Peyer's patch (tissue), 4 donors: Measurements from ENCODE around the gene AP1S2. TPM values are rescaled to one million over a fixed set of nuclear protein-coding genes. Genes with fewer than 3 reads are reported as not detected.

Source experiments
- DNase-seq, 3 donors: peaks; one replicate each; pipeline ENCODE4 v3.0.0-alpha.2; 2017 to 2019
- H3K27ac ChIP-seq, 4 donors: fragments of 200-600 bp; sonication (generic); one replicate each; pipeline ENCODE4 v1.5.1; 2016 to 2019
- H3K27me3 ChIP-seq, 2 donors: fragments of 200-600 bp; sonication (generic); one replicate each; pipeline ENCODE4 v1.5.1; 2019
- H3K36me3 ChIP-seq, 3 donors: fragments of 200-600 bp; sonication (generic); one replicate each; pipeline ENCODE4 v1.5.1; 2016 to 2019
- H3K4me1 ChIP-seq, 4 donors: fragments of 200-600 bp; sonication (generic); one replicate each; pipeline ENCODE4 v1.5.1; 2016 to 2019
- H3K4me3 ChIP-seq, 4 donors: fragments of 200-600 bp; sonication (generic); 1 replicate in 3 of 4; 2 replicates in 1 of 4; pipeline ENCODE4 v1.5.1; 2016 to 2019; ENCODE audit warnings: mild to moderate bottlenecking in 1 of 4
- H3K9me3 ChIP-seq, 4 donors: fragments of 200-600 bp; sonication (generic); one replicate each; pipeline ENCODE4 v1.5.1; 2016 to 2019; ENCODE audit warnings: mild to moderate bottlenecking in 1 of 4
- POLR2A ChIP-seq, 2 donors: fragments of 450-650 bp; IDR thresholded peaks; one replicate each; pipeline ENCODE4 v1.5.1; 2017; ENCODE audit warnings: antibody characterized with exemption in 2 of 2, mild to moderate bottlenecking in 2 of 2, moderate library complexity in 2 of 2
- total RNA-seq, 4 donors: library from RNA; depleted of rRNA; stranded (reverse); fragments of >200 nt; gene quantifications; one replicate each; pipeline ENCODE4 v1.1.0, GENCODE V29; 2016
- TF ChIP-seq, protein P1 (sequence below), 6 experiments: fragments of 450-650 bp in 4 of 6; fragments of 200-600 bp in 2 of 6; sonication (generic) in 1 of 6; IDR thresholded peaks; one replicate each; pipeline ENCODE4 v1.5.1; 2017 to 2019; ENCODE audit warnings: antibody characterized with exemption in 6 of 6, mild to moderate bottlenecking in 3 of 6, moderate library complexity in 1 of 6

AP1S2 gene
- total RNA-seq, 4 donors from 2014 or later: 6.5 to 19.8 (median 10.7) TPM

DNA sequence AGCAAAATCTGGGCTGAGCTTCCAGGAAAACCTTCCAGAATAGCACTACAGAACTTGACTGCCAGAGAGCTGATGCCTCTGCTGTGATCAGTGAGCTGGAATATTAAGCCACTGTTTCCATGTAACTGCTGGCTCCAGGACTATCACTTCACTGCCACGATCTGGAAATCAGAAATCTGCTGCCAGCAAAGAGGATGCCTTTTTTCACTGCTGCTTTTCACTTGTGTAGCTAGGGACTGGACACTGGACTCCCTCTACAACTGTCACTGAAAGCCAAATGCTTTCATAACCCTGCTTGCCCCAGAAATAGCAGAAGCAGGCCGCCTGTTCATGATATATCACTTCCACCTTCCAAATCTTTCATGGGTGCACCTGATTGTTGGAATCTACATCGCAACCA lies 9.4 kb upstream of the AP1S2 start:
- H3K27me3 ChIP-seq: no peaks in the 10 kb centered on the region
- no peaks in the 10 kb centered on the region for H3K9me3 ChIP-seq
- no peak for DNase-seq
- H3K36me3 ChIP-seq: no peaks in the 10 kb centered on the region
- H3K4me3 ChIP-seq: no peak overlapping the region
- no peak overlapping the region for H3K27ac ChIP-seq
- TF ChIP-seq, protein P1, sequence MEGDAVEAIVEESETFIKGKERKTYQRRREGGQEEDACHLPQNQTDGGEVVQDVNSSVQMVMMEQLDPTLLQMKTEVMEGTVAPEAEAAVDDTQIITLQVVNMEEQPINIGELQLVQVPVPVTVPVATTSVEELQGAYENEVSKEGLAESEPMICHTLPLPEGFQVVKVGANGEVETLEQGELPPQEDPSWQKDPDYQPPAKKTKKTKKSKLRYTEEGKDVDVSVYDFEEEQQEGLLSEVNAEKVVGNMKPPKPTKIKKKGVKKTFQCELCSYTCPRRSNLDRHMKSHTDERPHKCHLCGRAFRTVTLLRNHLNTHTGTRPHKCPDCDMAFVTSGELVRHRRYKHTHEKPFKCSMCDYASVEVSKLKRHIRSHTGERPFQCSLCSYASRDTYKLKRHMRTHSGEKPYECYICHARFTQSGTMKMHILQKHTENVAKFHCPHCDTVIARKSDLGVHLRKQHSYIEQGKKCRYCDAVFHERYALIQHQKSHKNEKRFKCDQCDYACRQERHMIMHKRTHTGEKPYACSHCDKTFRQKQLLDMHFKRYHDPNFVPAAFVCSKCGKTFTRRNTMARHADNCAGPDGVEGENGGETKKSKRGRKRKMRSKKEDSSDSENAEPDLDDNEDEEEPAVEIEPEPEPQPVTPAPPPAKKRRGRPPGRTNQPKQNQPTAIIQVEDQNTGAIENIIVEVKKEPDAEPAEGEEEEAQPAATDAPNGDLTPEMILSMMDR (IDR thresholded peaks at IDR 0.05): no peak
- TF ChIP-seq POLR2A (IDR thresholded peaks at IDR 0.05): no peak
- no peaks in the 10 kb centered on the region for H3K4me1 ChIP-seq

DNA sequence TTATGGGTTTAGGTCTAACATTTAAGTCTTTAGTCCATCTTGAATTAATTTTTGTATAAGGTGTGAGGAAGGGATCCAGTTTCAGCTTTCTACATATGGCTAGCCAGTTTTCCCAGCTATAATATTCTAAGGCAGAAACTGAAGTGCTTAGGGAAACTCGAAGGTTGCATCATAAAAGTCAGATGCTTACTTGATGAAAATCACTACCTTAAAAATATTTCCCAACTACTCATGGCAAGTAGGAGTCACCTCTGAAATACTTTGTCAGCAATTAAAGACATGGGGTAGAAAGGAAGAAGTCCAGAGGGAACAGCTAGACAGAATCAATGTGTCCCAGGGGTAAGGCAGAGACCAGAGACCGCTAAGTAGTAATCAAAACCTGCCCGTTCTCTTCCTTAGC lies 6.3 kb upstream of the AP1S2 start:
- Histone ChIP-seq H3K27me3 (no peaks in the 10 kb centered on the region), H3K4me1 (no peaks in the 10 kb centered on the region), H3K27ac (no peak overlapping the region), H3K9me3 (no peaks in the 10 kb centered on the region), H3K36me3 (no peaks in the 10 kb centered on the region), H3K4me3 (no peak overlapping the region)
- TF ChIP-seq POLR2A (IDR thresholded peaks at IDR 0.05): no peak
- TF ChIP-seq, protein P1 (IDR thresholded peaks at IDR 0.05): no peak
- DNase-seq: no peak

DNA sequence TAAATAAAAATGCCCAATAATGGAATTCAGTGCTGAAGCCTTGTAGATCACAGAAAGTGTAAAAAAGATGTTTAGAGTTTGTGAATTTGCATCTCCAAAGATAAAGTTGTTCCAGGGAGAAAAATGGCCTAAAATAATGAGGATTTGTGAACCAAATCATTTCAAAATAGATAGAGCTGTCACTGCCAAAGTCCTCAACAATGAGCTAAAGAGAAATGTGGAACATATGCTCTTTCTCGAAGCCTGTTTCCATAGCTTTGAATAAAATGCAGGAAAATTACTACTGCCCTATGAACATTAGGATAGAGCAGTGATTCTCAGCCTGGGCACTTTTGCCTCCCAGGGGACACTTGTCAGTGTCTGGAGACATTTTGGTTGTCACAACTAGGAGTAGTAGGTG lies 3.4 kb upstream of the AP1S2 start:
- H3K27ac ChIP-seq: no peak overlapping the region
- H3K4me1 ChIP-seq: no peaks in the 10 kb centered on the region
- DNase-seq: no peak
- no peaks in the 10 kb centered on the region for H3K27me3 ChIP-seq
- TF ChIP-seq, protein P1 (IDR thresholded peaks at IDR 0.05): no peak
- TF ChIP-seq POLR2A (IDR thresholded peaks at IDR 0.05): no peak
- no peaks in the 10 kb centered on the region for H3K9me3 ChIP-seq
- H3K4me3 ChIP-seq: no peak overlapping the region
- no peaks in the 10 kb centered on the region for H3K36me3 ChIP-seq

DNA sequence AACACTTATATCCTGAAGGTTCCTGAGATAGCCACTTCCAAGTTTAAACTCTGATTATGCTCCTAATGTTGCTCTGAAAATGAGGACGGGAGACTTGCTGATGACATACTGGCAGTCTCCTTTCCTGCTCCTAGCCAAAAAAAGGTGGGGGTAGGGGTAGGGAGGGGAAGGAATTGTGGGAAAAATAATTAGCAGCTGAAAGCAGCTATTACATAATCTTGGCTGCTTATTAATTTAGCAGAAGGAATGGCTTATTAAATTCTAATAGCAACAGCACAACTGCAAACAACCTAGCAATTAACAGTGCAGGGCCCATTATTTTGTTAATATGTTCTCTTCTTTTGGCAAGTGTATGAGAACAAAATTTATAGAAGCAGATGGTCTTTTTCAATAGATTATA lies 2.0 kb upstream of the AP1S2 start:
- Histone ChIP-seq H3K9me3 (no peaks in the 10 kb centered on the region), H3K4me1 (no peaks in the 10 kb centered on the region), H3K27ac (peak overlapping the region in 1 of 4 donors; percentile 93), H3K27me3 (no peaks in the 10 kb centered on the region), H3K4me3 (no peak overlapping the region), H3K36me3 (no peaks in the 10 kb centered on the region)
- TF ChIP-seq POLR2A (IDR thresholded peaks at IDR 0.05): no peak
- TF ChIP-seq, protein P1 (IDR thresholded peaks at IDR 0.05): no peak
- DNase-seq: no peak

DNA sequence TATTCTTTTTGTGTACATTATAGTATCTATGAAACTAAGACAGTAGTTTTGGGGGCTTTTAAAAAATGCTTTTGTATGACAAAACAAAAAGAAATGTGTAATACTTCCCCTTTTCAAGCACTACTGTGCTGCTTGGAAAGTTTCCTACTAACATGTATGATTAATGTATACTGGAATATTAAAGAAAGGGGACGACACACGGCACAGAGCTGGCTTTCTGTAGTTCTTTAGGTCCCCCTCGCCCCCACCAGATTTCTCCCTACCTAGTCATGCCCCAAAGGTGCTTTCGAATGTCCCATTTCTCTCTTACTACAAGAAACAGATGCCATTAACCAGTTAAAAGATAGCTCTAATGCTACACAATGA lies 1.6 kb upstream of the AP1S2 start:
- no peaks in the 10 kb centered on the region for H3K9me3 ChIP-seq
- H3K4me3 ChIP-seq: no peak overlapping the region
- TF ChIP-seq, protein P1 (IDR thresholded peaks at IDR 0.05): no peak
- no peak for TF ChIP-seq POLR2A (IDR thresholded peaks at IDR 0.05)
- no peaks in the 10 kb centered on the region for H3K36me3 ChIP-seq
- H3K27ac ChIP-seq: peak overlapping the region in 3 of 4 donors; percentile 89 to 93 (median 91)
- no peaks in the 10 kb centered on the region for H3K27me3 ChIP-seq
- DNase-seq: no peak
- no peaks in the 10 kb centered on the region for H3K4me1 ChIP-seq

DNA sequence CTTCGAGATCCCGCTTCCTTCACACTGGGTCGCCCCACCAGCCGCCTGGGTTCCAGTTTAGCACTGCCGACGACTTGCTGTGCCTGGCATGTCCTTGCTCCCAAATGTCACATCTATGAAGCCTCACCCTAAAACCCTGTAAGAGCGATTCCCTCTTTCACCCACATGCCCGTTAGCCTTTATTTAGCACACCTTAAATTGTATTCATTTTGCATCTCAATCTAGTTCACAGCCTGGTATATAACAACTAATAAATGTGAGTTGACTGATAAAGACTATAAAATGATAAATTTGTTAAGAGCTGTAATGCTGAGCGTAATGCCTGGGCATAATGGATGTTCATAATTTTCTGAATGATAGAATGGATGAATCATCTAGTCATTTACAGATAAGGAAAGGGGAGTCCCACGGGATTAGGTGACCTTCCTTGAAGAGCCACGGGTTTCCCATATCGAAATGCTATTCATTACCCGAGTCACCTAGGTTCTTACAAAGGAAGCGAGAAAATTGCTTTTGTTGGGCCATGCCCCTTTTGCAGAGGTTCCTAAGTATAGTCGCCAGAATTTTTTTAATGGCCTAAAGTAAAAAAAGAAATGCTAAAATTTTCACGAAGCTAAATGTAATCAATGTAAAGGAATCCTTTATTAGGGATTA lies 1.1 kb upstream of the AP1S2 start:
- no peak for DNase-seq
- H3K27ac ChIP-seq: peak overlapping the region; percentile 86 to 93 (median 90)

More for the DNA sequence above, 1.1 kb upstream of the AP1S2 start:
- Histone ChIP-seq H3K27me3 (no peaks in the 10 kb centered on the region), H3K4me1 (no peaks in the 10 kb centered on the region), H3K4me3 (peak overlapping the region; percentile 65 to 89 (median 88)), H3K36me3 (no peaks in the 10 kb centered on the region), H3K9me3 (no peaks in the 10 kb centered on the region)
- TF ChIP-seq, protein P1 (IDR thresholded peaks at IDR 0.05): no peak
- TF ChIP-seq POLR2A (IDR thresholded peaks at IDR 0.05): no peak
